ENCODE data around the gene PFN3. TPM values are rescaled to one million over a fixed set of nuclear protein-coding genes. Genes with fewer than 3 reads are reported as not detected.

PFN3 gene
- total and polyA plus RNA-seq, 2 of the 13 experiments (the other 11 are each of a cell fraction or from before 2014, with no cell fraction given) = not detected

DNA sequence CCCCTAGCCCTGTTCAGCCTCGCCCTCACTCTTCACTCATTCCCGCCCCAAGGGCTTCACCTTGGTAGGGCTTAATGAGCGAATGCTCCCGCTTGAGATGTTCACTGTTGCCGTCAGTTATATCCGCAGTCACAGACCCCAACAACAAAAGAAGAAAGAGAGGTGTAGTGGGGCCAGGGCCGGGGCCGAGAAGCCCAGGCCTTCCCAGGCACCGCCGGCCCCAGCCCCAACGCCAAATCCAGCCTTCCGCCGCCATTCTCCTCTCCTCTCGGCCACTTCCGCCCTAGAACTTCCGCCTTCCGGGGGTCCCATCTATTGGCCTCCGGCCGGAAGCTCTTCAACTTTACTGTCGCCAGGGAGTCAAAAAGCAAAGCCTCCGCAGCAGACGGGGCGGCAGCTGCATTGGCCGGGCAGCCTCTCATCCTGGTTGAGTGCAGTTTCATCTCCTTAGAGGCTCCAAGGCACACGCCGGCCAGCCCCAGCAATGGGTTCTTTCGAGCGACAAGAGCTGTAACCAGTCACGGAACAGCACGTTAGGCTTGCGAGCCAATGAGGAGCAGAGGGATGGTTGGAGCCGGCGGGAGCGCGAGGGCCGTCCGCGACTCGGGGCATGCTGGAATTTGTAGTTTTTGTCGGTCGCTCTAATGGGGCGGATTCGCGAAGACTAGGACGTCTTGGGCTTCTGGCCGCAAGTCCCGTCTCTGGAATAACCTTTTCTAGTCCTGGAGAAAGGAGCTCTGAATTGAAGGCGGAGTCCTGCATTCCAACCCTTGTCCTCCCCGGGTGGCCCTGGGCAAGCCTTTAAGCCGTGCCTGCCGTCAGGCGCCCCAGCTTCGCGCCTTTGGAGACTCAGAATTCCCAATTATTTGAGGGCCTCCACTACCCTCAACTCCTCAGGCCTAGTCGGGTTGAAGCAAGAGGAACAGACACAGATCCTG is 48.8 kb downstream of the PFN3 start, which contains the start of gene LMAN2 (continued):
- TF ChIP-seq THAP11 (CRISPR knock-in tag; IDR thresholded peaks at IDR 0.05) = peak; percentile 98
- no peak for TF ChIP-seq FOXK2 (IDR thresholded peaks at IDR 0.05)
- TF ChIP-seq ARNT2 (CRISPR knock-in tag; IDR thresholded peaks at IDR 0.05; ENCODE audit: low read depth) = peak; percentile 83
- no peak for TF ChIP-seq ZBTB1 (CRISPR knock-in tag; IDR thresholded peaks at IDR 0.05; ENCODE audit: borderline replicate concordance)
- TF ChIP-seq HNRNPLL (IDR thresholded peaks at IDR 0.05; ENCODE audit: low read depth, low read length, poor library complexity, severe bottlenecking) = peak; percentile 62
- peak; percentile 61; the same call in 1 of the 2 replicates for TF ChIP-seq ZNF547 (CRISPR knock-in tag; IDR thresholded peaks at IDR 0.05)
- TF ChIP-seq, protein P1, sequence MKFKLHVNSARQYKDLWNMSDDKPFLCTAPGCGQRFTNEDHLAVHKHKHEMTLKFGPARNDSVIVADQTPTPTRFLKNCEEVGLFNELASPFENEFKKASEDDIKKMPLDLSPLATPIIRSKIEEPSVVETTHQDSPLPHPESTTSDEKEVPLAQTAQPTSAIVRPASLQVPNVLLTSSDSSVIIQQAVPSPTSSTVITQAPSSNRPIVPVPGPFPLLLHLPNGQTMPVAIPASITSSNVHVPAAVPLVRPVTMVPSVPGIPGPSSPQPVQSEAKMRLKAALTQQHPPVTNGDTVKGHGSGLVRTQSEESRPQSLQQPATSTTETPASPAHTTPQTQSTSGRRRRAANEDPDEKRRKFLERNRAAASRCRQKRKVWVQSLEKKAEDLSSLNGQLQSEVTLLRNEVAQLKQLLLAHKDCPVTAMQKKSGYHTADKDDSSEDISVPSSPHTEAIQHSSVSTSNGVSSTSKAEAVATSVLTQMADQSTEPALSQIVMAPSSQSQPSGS (CRISPR knock-in tag; IDR thresholded peaks at IDR 0.05) = peak; percentile 25; the same call in 1 of the 2 replicates
- peak; percentile 94; the same call in 1 of the 2 replicates for TF ChIP-seq XBP1 (CRISPR knock-in tag; IDR thresholded peaks at IDR 0.05)
- peak; percentile 7; the same call in 1 of the 2 replicates for TF ChIP-seq STAT5B (CRISPR knock-in tag; IDR thresholded peaks at IDR 0.05)
- no peak for TF ChIP-seq TEAD2 (CRISPR knock-in tag; IDR thresholded peaks at IDR 0.05)
- TF ChIP-seq ZFP36 (IDR thresholded peaks at IDR 0.05; ENCODE audit: borderline replicate concordance, low read depth, low read length, partially characterized antibody) = no peak
- TF ChIP-seq POLR2A (IDR thresholded peaks at IDR 0.05; ENCODE audit: insufficient read depth in 1 of 2, low read depth in 2 of 2, low read length in 2 of 2) = peak; percentile 68
- 0 out of 2 replicates have a peak, but pooled peaks have one; percentile 30 for TF ChIP-seq POGZ (CRISPR knock-in tag; IDR thresholded peaks at IDR 0.05)
- TF ChIP-seq NCOR1 (IDR thresholded peaks at IDR 0.05; ENCODE audit: borderline replicate concordance, low read length) = peak; percentile 21; the same call in 1 of the 2 replicates
- 0 out of 2 replicates have a peak, but pooled peaks have one; percentile 56 for TF ChIP-seq ZNF44 (CRISPR knock-in tag; IDR thresholded peaks at IDR 0.05)
- TF ChIP-seq, protein P2, sequence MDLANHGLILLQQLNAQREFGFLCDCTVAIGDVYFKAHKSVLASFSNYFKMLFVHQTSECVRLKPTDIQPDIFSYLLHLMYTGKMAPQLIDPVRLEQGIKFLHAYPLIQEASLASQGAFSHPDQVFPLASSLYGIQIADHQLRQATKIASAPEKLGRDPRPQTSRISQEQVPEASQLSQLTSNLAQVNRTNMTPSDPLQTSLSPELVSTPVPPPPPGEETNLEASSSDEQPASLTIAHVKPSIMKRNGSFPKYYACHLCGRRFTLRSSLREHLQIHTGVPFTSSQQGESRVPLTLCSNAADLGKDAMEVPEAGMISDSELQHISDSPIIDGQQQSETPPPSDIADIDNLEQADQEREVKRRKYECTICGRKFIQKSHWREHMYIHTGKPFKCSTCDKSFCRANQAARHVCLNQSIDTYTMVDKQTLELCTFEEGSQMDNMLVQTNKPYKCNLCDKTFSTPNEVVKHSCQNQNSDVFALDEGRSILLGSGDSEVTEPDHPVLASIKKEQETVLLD (CRISPR knock-in tag; IDR thresholded peaks at IDR 0.05; ENCODE audit: low read depth) = no peak
- peak; percentile 98 for TF ChIP-seq ZNF501 (CRISPR knock-in tag; IDR thresholded peaks at IDR 0.05)
- TF ChIP-seq, protein P3, sequence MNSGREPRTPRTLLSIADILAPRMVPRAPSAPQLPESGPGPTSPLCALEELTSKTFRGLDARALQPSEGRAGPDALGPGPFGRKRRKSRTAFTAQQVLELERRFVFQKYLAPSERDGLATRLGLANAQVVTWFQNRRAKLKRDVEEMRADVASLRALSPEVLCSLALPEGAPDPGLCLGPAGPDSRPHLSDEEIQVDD (CRISPR knock-in tag; IDR thresholded peaks at IDR 0.05; ENCODE audit: borderline replicate concordance) = no peak; the same call in 1 of the 2 replicates
- TF ChIP-seq, protein P4, sequence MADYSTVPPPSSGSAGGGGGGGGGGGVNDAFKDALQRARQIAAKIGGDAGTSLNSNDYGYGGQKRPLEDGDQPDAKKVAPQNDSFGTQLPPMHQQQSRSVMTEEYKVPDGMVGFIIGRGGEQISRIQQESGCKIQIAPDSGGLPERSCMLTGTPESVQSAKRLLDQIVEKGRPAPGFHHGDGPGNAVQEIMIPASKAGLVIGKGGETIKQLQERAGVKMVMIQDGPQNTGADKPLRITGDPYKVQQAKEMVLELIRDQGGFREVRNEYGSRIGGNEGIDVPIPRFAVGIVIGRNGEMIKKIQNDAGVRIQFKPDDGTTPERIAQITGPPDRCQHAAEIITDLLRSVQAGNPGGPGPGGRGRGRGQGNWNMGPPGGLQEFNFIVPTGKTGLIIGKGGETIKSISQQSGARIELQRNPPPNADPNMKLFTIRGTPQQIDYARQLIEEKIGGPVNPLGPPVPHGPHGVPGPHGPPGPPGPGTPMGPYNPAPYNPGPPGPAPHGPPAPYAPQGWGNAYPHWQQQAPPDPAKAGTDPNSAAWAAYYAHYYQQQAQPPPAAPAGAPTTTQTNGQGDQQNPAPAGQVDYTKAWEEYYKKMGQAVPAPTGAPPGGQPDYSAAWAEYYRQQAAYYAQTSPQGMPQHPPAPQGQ (CRISPR knock-in tag; IDR thresholded peaks at IDR 0.05; ENCODE audit: borderline replicate concordance) = no peak
- TF ChIP-seq, protein P5, sequence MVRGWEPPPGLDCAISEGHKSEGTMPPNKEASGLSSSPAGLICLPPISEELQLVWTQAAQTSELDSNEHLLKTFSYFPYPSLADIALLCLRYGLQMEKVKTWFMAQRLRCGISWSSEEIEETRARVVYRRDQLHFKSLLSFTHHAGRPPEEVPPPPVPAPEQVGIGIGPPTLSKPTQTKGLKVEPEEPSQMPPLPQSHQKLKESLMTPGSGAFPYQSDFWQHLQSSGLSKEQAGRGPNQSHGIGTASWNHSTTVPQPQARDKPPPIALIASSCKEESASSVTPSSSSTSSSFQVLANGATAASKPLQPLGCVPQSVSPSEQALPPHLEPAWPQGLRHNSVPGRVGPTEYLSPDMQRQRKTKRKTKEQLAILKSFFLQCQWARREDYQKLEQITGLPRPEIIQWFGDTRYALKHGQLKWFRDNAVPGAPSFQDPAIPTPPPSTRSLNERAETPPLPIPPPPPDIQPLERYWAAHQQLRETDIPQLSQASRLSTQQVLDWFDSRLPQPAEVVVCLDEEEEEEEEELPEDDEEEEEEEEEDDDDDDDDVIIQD (CRISPR knock-in tag; IDR thresholded peaks at IDR 0.05; ENCODE audit: low read depth) = no peak
- 0 out of 2 replicates have a peak, but pooled peaks have one; percentile 21 for TF ChIP-seq NR2F2 (IDR thresholded peaks at IDR 0.05; ENCODE audit: borderline replicate concordance, low read depth)
- TF ChIP-seq GABPB1 (CRISPR knock-in tag; IDR thresholded peaks at IDR 0.05) = peak; percentile 99
- no peak for TF ChIP-seq STAG1 (CRISPR knock-in tag; IDR thresholded peaks at IDR 0.05)

All from HepG2 (cell line).